Measurements from ENCODE around the gene AUTS2. TPM values are rescaled to one million over a fixed set of nuclear protein-coding genes. Genes with fewer than 3 reads are reported as not detected.

The AUTS2 gene
- total RNA-seq, 1 donor from 2014 or later = 125 TPM

DNA sequence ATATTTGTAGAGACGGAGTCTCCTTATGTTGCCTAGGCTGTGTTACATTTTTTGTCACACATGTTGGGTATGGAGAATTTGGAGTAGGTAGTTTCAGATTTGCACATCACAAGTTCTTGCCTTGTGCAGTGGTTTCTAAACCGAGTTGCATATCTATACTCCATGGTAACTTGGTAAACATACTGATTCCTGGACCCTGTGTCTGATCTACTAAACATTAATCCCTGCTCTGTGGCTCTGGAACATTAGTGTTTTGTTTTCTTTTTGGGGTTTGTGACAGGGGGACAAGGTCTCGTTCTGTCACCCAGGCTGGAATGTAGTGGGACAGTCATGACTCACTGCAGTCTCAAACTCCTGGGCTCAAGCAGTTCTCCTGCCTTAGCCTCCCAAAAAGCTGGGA is 24.7 kb downstream of the AUTS2 start:
- no peak for DNase-seq (ENCODE audit: low spot score, unreplicated experiment)
- H3K9me3 Mint-ChIP-seq (ENCODE audit: low read depth) = no peaks in the 10 kb centered on the region
- H3K27ac Mint-ChIP-seq = no peak overlapping the region
- H3K36me3 Mint-ChIP-seq (ENCODE audit: insufficient read depth) = no peaks in the 10 kb centered on the region
- no peak overlapping the region for H3K4me3 Mint-ChIP-seq (ENCODE audit: low read depth)
- peaks cover 48% of the 10 kb centered on the region for H3K4me1 Mint-ChIP-seq (ENCODE audit: low read depth)
- no peaks in the 10 kb centered on the region for H3K27me3 Mint-ChIP-seq
- TF ChIP-seq, protein P1, sequence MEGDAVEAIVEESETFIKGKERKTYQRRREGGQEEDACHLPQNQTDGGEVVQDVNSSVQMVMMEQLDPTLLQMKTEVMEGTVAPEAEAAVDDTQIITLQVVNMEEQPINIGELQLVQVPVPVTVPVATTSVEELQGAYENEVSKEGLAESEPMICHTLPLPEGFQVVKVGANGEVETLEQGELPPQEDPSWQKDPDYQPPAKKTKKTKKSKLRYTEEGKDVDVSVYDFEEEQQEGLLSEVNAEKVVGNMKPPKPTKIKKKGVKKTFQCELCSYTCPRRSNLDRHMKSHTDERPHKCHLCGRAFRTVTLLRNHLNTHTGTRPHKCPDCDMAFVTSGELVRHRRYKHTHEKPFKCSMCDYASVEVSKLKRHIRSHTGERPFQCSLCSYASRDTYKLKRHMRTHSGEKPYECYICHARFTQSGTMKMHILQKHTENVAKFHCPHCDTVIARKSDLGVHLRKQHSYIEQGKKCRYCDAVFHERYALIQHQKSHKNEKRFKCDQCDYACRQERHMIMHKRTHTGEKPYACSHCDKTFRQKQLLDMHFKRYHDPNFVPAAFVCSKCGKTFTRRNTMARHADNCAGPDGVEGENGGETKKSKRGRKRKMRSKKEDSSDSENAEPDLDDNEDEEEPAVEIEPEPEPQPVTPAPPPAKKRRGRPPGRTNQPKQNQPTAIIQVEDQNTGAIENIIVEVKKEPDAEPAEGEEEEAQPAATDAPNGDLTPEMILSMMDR (IDR thresholded peaks at IDR 0.05; ENCODE audit: unreplicated experiment) = no peak

DNA sequence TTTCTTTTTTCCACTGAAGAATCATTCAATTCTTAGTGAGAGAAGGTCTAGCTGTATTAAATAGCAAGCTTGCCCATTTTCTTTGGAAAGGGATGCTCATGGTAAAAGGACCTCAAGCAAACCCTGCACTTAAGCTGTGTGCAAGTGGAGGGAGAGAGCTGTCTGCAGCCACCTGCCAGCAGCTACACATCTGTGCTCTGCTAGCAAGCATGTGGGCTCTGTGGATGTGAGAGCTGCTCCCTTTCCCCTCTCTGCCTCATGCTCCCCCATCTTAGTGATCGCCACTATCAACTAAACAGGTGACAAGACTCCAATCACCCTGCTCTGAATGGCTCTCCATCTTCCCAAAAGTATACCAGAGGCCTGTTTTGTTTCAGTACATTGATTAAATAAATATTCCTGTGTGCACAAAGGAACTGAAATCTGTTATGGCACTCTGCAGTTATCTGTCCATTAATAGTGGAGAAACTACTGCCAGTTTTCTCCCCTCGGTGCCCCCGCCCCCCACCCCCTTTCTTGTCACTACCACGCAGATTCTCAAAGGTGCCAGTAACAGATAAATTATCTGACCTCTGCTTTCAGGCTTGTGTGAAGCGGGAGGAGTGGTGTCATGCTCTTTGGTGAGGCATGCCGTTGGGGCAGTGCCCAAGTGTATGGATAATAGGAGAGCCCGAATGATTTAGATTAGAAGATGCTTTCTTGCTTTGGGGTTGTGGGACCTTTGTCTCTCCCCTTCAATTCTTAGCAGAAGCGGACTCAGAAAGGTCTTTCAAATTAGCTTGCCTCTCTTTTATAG is 26.4 kb downstream of the AUTS2 start:
- DNase-seq (ENCODE audit: low spot score, unreplicated experiment) = no peak
- no peaks in the 10 kb centered on the region for H3K9me3 Mint-ChIP-seq (ENCODE audit: low read depth)
- H3K27ac Mint-ChIP-seq = no peak overlapping the region
- TF ChIP-seq, protein P1 (IDR thresholded peaks at IDR 0.05; ENCODE audit: unreplicated experiment) = no peak
- no peak overlapping the region for H3K4me3 Mint-ChIP-seq (ENCODE audit: low read depth)
- H3K36me3 Mint-ChIP-seq (ENCODE audit: insufficient read depth) = no peaks in the 10 kb centered on the region
- H3K27me3 Mint-ChIP-seq = no peaks in the 10 kb centered on the region
- H3K4me1 Mint-ChIP-seq (ENCODE audit: low read depth) = peaks cover 50% of the 10 kb centered on the region

DNA sequence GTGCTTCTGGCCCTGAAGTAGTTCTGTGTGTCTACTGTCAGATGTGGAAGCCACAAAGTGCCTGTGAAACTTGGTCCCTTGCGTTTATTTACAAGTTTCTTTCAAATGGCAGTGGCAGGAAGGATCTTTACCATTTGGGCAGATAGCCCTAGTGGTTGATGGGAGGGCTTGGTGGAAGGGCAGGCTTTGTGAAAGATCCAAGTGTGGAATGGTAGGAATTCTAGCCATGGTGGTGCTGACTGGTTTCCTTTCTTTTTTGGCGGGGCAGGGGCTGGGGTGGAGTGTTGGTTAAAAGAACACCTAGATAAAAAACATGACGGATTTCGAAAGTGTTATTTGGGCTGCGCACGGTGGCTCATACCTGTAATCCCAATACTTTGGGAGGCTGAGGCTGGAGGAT is 27.0 kb downstream of the AUTS2 start:
- H3K36me3 Mint-ChIP-seq (ENCODE audit: insufficient read depth) = no peaks in the 10 kb centered on the region
- H3K27me3 Mint-ChIP-seq = no peaks in the 10 kb centered on the region
- TF ChIP-seq, protein P1 (IDR thresholded peaks at IDR 0.05; ENCODE audit: unreplicated experiment) = no peak
- H3K27ac Mint-ChIP-seq = no peak overlapping the region
- H3K9me3 Mint-ChIP-seq (ENCODE audit: low read depth) = no peaks in the 10 kb centered on the region
- DNase-seq (ENCODE audit: low spot score, unreplicated experiment) = no peak
- peaks cover 46% of the 10 kb centered on the region for H3K4me1 Mint-ChIP-seq (ENCODE audit: low read depth)
- H3K4me3 Mint-ChIP-seq (ENCODE audit: low read depth) = no peak overlapping the region

DNA sequence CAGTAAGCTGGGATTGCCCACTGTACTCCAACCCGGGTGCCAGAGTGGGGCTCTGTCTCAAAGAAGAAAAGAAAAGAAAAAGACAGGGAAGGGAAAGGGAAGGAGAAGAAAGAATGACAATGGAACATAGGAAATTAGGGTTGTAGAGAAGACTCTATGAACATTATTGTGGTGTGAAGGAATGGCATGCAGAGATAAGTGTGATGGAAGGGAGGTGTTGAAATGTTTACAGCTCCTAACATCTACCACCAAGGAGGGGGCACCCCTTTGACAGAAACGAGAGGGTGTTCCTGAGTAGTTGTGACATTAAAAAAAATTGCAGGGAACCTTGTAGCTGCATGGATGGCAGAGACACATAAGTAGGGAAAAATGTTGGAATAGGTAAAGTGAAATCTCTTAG is 27.5 kb downstream of the AUTS2 start:
- TF ChIP-seq, protein P1 (IDR thresholded peaks at IDR 0.05; ENCODE audit: unreplicated experiment) = no peak
- H3K4me1 Mint-ChIP-seq (ENCODE audit: low read depth) = peaks cover 47% of the 10 kb centered on the region

DNA sequence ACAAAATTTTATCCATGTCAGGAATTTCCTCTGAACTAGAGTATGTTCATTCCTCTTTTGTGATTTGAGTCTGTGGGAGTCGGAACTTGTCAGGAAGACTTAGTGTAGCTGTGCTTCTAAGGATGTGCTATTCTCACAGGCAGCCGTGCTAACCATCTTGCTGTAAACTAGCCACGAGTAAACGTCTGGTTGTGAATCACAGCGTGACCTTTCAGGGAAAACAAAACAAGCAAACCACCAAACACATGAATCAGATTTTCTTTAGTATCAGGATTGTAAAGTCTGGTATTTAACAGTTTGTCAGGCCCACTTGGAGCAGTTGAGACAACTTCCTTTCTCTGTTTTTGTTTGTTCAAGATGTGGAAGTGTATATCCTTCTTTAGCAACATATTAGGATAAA is 32.0 kb downstream of the AUTS2 start:
- Mint-ChIP-seq H3K36me3 (ENCODE audit: insufficient read depth) (no peaks in the 10 kb centered on the region), H3K27me3 (no peaks in the 10 kb centered on the region), H3K9me3 (ENCODE audit: low read depth) (no peaks in the 10 kb centered on the region), H3K4me1 (ENCODE audit: low read depth) (peaks cover 23% of the 10 kb centered on the region), H3K27ac (no peak overlapping the region), H3K4me3 (ENCODE audit: low read depth) (no peak overlapping the region)
- DNase-seq (ENCODE audit: low spot score, unreplicated experiment) = no peak
- TF ChIP-seq, protein P1 (IDR thresholded peaks at IDR 0.05; ENCODE audit: unreplicated experiment) = no peak

More for the DNA sequence above, 27.5 kb downstream of the AUTS2 start:
- no peaks in the 10 kb centered on the region for H3K36me3 Mint-ChIP-seq (ENCODE audit: insufficient read depth)
- DNase-seq (ENCODE audit: low spot score, unreplicated experiment) = no peak
- no peaks in the 10 kb centered on the region for H3K9me3 Mint-ChIP-seq (ENCODE audit: low read depth)
- H3K27me3 Mint-ChIP-seq = no peaks in the 10 kb centered on the region
- no peak overlapping the region for H3K4me3 Mint-ChIP-seq (ENCODE audit: low read depth)
- no peak overlapping the region for H3K27ac Mint-ChIP-seq
